Stimulated activated CD4-positive, alpha-beta T cell treated with anti-CD3 and anti-CD28 coated beads, Interleukin-15, amount 100 ng/mL, for 48 hours (primary cell): ENCODE measurements around the gene NEUROG1.

Experiments used
- DNase-seq, 2 donors: peaks; one replicate each; pipeline ENCODE4 v3.0.0-alpha.2; 2020; ENCODE audit warnings: low read depth in 2 of 2

Gene NEUROG1

DNA sequence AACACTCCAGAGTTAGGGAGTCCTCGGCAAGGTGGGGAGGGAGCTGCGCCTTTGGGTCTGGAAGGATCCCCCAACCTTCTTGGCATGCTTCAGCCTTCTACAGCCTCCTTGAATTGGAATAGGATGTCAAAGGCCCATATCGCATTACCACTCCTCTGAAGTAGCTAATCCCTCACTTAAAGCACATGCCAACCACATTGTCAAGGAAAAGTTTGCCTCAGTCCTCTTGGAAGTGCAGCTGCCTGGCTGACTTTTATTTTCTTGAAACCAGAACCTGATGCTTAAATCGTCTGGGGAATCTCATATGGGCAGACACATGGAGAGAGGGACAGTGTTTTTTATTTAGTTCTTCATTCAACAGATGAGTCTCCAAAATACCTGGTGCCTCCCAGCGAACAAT, 28.6 kb upstream of the NEUROG1 start:
- no peak for DNase-seq

DNA sequence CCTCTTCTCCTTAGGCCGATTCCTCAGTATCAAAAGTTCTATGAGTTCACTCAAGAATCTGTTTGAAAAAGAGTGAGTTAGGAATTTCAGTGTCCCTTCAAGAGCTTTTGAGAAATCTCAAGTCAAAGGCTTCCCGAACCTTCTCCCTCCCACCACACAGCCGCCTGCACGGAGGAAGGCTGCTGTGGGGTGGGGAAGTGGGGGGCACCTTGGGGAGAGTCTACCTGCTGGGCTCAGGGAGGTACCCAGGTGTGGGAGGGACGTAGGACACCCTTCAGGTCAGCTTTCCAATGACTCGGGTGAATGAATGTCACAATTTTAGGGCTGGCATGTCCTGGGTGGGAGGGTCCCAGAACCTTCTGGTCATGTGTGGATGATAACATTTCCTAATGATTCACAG, 25.5 kb upstream of the NEUROG1 start:
- DNase-seq, result no peak

DNA sequence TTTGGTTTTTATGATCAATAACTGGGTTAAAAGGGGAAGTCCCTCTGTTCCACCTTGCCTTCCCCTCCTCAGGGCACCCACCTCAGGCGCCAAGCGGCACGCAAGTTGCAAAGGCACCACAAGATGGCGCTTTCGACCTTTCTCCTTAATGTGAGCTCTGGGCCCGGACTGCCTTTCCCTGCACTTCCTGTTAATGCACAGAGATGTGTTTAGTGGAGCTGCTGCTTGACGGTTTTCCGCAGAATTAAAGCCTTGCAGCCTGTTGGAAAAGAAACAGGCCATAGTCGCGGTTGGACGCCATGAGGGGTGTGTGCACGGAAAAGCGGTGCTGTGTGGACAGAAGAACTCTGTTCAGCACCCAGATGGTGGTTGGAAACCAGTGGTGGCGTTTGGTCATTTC, 25.1 kb upstream of the NEUROG1 start:
- DNase-seq, result peak; percentile 64 to 69

DNA sequence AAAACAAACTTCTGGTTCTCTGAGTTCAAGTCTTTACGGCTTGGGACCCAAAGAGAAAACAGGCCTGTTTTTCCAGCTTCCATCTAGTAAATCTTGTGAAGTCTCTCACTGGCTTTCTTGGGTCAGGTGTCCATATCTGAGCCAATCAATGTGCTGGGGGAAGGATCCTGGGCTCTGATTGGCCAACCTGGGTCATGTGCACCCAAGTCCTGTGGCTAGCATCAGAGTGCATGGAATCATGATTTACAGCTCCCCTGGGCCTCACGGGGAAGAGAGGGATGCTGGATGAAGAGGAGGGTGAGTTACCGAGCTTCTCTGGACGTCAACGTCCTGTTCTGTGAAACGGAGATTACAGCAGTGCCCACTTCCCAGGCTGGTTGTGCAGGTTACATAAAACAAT, 23.6 kb upstream of the NEUROG1 start:
- DNase-seq, result no peak

DNA sequence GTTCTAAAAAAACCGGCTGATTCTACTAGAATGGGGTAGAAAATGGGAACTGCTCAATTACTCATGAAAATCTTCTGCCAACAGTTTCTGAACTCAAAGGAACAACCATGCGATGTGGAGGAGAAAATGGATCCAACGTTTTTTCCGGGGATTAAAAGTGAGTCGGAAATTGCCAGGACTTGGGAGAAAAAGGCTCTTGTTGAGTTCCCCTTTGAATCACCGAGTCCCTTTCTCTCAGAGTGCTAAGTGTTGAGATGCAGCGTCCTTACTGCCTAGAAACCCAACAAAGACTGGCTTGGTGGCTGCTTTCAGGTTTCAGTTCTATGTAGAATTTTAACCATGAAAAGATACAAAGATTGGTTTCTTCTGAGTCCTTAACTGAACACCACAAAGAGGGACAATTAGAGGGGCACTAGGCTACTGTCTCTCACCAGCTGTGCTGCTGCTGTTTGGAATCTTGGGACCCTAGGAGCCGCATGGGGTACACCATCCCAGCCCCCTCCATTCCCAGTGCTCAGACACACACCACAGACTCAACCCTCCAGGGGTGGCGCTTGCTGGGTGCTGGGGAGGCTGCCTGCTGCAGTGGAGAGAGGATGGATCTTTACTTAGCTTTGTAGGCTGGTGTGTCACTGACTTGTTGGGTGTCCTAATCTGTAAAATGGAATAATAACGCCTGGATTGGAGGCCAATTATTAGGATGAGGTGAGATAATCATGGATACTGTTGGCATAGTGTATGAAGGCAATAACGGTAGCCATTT, 21.5 kb upstream of the NEUROG1 start:
- no peak for DNase-seq

DNA sequence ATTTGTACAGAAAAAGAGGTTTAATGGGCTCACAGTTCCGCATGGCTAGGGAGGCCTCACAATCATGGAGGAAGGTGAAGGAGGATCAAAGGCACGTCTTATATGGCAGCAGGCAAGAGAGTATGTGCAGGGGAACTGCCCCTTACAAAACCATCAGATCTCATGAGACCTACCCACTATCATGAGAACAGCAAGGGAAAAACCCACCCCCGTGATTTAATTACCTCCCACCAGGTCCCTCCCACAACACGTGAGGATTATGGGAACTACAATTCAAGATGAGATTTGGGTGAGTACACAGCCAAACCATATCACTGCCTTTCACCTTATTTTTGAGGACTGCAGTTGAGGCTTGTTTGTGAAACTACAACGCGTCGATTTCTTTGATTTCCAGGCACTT, 20.9 kb upstream of the NEUROG1 start:
- no peak for DNase-seq

DNA sequence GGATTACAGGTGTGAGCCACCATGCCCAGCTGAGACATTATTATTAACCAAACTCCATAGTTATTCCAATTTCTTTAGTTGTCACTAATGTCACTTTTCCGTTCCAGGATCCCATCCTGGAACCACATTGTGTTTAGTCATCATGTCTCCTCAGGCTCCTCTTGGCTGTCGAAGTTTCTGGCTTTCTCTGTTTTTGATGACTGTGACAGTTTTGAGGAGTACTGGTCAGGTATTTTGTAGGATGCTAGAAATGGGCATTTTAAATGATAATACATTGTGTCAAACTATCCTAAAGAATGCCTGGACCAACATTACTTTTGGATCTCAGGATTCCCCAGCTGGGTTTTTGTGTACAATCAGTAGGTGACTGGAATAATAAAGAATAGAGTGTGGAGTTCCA, 19.8 kb upstream of the NEUROG1 start:
- no peak for DNase-seq

DNA sequence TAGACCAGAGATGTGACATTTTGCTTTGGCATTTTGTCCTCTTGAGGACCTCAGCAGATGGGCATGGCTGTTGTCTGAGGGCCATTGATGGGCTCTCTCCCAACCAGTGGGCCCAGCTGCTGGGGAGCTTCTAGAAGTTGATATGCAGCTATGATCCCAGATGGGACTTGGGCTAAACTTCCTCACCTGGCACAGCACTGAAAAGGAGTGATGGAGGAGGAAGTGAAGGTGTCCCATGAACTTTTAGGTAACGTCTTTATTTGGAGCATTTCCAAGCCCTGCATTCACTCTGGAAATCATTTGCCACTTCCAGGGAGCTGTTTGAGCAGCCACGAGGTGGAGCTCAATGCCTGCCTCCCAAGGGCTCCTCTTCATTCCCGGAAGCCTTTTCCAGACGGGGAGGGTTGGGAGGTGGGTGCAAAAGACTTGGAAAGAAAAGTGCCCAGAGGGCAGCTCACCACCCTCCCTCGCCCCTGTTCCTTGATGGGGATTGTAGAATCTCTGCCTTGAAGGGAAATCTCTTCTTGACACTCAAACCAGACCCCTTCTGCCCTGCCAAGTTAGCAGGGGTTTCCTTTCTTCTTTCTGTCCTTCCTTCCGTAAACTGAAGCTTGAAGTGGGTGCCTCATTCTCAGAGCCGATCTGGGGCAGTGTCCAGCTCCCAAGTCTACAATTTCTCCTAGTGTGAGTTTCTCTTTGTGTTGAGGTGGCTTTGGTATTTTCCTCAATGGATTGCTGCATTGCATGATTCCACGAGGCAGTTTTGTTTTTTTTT, 18.1 kb upstream of the NEUROG1 start:
- no peak for DNase-seq

DNA sequence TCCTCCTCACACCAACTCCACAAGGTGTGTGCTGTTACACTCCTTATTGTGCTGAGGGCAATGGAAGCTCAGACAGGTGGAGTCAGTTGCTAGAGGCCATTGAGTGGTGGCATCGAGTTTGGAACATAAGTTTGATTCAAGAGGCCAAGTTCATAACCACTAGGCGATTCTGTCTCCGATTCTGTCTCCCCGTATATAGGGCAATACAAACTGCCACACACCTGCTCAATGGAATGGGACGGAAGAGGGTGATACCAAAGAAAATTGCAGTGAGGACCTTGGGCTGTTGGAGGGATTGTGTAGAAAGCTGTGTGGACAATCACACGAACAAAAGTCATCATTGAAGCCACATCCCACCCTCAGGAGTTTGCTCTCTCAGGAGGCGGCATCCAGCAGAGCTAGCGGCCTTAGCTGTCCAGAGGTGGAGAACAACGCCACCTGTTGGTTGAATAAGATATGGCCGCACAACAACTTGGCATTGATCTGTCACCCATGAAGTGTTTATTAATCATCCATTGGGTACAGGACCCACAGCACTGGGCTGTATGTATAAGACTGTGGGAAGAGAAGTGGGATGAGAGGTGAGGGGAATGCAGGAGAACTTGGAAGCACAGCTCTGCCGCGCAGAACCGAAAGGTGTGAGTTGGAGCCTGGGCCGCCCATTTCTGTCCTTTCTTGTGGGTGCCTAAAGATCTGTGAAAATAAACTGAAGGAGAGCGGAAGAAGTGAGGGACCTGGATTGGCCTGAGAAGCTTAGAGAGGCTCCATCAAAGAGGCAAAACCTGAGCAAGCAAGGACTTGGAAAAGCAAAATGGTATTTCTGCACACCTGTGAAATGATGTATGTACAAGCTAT, 16.1 kb upstream of the NEUROG1 start:
- peak; percentile 33 to 50 for DNase-seq

DNA sequence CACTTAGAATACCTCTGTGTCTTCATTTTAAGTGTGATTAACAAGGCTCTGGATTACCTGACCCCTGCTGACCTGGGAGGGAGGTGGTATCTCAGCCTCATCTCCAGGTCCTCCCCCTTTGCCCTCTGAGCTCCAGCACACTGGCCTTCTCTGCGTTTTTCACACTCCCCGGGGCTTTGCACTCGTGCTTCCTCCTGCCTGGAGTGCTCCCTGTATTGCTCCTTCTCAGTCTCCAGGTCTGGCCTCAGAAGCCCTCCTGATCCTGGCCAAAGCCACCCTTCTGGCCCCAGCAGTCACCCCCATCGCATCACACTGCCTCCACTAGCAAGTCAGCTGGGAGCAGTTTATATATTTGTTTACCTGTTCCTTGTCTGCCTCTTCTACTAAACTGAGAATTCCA, 13.6 kb upstream of the NEUROG1 start:
- no peak for DNase-seq

DNA sequence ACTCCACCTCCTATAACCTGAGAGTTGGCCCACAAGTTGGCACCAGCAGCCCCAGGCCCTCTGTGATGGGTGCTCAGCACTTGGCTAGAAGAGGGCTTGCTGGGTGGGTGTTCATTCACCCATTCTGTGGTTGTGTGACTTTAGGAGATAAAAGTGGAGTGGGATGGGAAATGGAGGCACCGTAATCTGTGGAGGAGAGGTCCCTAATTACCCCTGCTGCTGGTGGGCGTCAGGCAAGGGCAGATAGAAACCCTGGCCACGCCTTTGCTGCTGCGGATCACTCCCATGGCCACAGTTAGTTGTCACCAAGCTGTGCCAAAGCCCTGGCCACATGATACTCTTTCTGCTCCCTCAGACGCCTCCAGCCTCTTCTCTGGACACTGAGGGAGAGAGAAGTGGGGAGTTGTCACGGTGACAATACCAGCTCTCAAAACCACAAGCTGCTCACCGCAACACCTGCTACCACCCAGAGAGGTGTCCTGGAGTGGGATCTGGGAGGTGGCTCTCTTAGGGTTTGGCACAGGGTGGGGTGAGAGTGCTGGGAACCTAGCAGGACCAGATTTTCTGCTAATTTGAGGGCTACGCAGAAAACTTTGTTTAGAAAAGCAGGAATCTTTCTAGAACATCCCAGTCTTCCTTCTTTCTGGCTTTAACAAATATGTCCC, 12.0 kb upstream of the NEUROG1 start:
- DNase-seq, result no peak

DNA sequence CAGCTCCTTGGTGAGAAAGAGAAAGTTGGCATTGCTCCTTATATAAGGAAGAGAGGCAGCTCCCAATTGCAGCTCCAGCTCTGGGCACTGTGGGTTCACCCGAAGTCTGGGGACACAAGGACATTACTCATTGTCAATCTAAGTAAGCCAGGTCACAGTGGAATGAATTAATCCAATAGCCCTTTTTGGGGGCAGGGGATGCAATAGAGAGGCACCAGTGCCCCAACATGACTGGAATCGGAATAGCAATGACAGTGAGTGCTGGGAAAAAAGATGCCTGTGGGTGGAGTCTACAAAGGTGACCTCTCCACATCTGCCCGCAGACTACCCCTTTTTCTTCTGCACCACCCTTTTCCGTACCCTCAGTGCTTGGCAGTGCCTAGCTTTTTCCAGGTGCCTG, 11.1 kb upstream of the NEUROG1 start:
- DNase-seq, result no peak

DNA sequence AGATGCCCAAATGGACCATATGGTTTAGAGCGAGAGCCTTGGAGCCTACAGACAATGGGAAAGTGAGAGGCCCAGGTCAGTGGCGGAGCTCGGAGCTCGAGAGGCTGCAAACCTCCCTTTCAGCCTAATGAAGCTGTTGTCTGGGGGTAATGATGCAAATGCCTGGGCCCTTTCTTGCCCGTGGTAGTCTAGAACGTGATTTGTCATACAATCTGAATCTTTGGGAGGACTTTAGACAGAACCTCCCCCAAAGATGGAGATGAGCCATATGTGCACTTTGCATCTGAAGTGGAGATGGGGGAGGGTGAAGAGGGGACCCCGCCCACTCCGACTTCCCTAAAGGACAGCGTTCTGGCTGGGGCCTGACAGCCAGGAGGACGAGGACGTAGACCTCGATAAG, 10.3 kb upstream of the NEUROG1 start:
- no peak for DNase-seq

DNA sequence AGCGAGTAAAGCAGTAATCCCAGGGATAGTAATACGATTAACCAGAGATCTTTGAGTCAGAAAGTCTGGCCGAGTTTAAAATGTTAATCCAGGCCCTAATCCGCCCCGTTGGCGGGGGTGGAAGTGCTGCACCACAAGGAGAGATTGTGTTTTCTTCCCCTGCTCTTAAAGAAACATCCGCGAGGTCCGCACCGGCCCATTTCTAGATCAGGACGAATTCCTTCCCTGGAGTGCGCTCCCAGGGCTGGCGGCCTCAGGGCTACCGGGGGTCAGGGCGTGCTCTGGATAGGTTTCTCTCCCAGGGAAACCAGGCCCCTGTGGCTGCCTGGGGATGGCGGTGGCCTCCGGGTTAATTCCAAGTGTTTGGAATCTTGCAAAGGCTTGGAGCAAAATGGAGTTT, 9.3 kb upstream of the NEUROG1 start:
- no peak for DNase-seq

DNA sequence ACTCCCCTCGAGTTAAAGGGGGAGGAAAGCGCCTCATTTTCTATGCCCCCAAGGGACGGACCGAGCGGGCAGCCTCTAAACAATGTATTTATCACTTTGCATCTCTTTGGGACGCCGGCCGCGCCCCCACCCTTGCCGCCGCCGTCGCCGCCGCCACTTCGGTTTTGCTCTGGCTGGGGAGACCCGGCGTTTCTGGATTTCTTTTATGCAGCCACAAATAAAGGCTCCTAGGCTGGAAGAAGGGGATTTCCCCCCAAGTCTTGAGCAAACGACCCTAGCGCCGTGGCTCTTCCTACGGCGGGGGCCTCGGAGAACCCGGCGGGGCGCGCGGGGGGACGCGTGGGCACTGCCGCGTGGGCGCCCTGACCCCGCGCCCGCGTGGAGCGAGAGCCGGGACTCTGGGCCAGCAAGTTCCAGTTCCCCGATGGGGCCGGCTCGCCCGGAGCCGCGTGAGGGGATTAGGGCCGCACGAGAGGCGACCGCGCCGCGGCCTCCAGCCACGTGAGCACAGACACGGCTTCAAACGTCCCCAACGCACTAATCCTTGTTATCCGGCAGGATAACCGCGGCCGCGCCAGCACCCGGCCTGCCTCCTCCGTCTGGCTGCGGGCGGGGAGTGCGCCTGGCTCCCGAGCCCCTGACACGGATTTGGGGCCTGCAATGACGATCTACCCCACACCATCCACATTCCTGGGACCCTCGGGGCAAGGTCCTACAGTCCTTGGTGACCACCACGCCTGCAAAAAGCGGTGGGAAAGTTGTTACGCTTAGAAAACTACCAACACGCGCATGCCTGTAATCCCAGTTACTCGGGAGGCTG, 7.9 kb upstream of the NEUROG1 start:
- DNase-seq, result no peak

DNA sequence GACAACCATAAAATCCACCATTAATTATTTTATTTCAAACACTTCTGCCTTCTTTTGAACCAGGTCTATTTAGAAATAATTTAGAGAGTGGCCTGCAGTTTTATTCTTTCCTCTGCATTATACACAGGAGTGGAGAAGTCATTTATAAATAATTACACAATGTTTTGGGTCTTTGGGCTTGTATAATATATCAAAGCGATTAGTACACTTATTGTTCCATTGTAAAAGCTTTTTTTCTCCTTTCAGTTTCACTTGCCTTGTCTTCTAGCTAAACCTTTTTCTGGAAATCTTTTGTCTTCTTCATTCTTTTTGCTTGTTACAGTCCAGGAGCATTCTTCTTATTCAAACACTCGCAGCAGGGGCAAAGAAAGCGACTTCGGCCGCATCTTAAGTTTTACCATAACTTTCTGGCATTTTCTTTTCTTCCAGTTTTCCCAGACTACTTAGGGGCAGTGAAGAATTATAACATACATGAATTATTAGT, 7.3 kb upstream of the NEUROG1 start:
- DNase-seq, result no peak

DNA sequence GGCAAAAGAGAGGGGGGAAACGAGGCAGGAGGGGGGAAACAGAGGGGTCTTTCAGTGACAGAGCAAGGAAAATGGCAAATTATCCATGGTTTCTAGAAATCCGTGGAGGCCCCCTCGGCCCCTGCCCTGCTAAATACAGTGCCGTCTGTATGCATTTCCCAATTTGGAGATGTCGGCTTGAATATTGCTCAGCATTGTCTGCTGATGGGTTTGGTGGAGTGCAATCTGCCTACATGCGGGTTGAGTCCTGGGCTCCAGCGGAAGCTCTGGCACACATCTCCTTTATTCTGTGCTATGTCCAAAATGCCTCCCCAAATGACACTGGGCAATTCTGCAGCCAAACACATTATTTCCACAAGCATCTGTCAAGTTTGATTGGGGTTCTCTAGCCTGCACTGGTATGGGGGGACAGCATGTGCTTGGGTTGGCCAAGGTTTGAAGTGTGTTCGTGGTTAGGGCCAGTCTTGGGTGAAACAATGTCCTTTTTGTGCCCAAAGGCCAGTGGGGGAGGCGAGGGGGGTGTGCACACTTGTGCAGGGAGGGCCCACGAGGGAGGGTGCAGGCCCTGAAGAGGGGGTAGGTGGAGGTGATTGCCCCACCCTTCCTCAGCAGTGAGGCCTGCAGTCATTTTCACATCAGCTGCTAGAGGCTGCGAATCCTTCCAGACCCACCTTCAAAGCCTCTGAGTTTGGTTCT, 6.2 kb upstream of the NEUROG1 start:
- DNase-seq, result no peak

DNA sequence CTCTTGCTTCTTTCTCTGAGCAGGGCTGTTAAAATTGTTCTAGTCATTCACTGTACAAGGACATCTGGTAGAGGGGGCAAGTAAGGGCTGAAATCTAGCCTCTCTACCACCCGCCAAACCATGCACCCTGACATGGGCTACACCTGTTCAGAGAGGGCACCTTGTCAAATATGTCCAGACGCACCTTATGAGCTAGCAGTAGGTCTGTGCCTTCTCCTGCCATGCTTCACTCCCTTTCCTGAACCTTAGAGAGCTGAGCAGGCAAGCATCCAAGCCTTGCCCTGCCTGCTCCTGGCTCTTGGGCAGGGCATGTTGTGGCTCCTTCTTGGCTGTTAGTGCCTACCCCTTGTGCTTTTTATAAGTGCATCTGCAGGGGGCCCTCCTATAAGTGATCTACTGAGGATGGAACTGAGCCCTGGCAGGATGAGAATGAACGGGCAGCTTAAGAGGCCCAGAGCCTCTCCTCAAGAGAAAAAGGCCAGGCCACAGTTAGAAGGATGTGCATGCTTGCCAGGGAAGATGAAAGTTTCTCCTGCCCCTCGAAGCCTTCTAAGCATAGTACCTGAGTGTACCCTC, 3.8 kb upstream of the NEUROG1 start:
- no peak for DNase-seq

DNA sequence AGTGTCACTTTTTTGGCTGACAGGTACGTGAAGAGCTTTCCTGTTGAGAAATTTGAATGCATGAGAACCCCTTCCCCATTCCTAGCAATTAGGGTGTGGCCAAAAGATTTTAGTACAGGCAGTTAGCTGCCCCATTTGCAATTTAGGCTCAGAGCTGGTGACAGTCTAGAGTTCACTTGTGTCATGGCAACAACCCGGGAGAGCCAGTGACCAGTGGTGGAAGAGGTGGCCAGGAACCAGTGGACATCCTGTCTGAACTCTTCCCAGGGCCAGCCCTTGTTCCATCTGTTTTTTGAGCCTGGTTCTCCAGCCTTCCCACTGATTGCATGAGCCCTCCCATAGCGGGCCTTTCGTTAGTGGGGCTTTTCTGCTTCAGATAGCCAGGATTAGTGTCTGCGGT, 2.5 kb upstream of the NEUROG1 start:
- DNase-seq, result no peak

DNA sequence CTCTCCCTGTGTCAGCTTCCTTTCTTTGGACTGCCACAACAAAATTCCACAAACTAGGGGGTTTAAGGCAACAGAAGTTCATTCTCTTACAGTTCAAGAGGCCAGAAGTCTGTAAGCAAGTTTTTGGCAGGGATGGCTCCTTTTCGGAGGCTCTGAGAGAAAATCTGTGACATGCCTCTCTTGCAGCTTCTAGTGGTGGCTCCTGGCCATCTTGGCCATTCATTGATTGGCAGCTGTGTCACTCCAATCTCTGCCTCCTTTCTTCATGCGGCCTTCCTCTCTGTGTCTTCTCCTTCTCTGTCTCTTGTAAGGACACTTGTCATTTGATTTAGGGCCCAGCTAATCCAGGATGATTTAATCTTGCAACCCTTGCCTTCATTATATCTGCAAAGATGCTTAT, 2.0 kb upstream of the NEUROG1 start:
- DNase-seq, result no peak
